Kidney (tissue), 14 donors: ENCODE measurements around the gene ST14. TPM values are rescaled to one million over a fixed set of nuclear protein-coding genes. Genes with fewer than 3 reads are reported as not detected.

Source experiments
- DNase-seq, 5 donors: peaks; one replicate each; pipeline ENCODE4 v3.0.0-alpha.2; 2013 to 2020
- FAIRE-seq: peaks from 2 replicates; lab custom pipeline; 2012; peaks lifted over from hg19 to GRCh38; lab: Jason Lieb, UNC
- H3K27ac ChIP-seq, 2 donors: one replicate each; pipeline ENCODE4 v1.7.0; 2013; ENCODE audit warnings: low read depth in 2 of 2, low read length in 2 of 2, inconsistent platforms in 1 of 2
- H3K27me3 ChIP-seq: one replicate; pipeline ENCODE4 v1.7.1; 2013; ENCODE audit warnings: low read length, inconsistent platforms; ENCODE audit not compliant: control insufficient read depth, insufficient read depth
- H3K36me3 ChIP-seq, 3 donors: one replicate each; pipeline versions ENCODE4 v1.7.0 to v1.7.1; 2013; ENCODE audit warnings: low read length in 3 of 3, control low read depth in 1 of 3, inconsistent platforms in 1 of 3; ENCODE audit not compliant: insufficient read depth in 3 of 3, control insufficient read depth in 2 of 3
- H3K4me1 ChIP-seq, 3 donors: one replicate each; pipeline versions ENCODE4 v1.7.0 to v1.7.1; 2013; ENCODE audit warnings: low read length in 3 of 3, inconsistent platforms in 1 of 3, low read depth in 1 of 3; ENCODE audit not compliant: control insufficient read depth in 2 of 3, insufficient read depth in 2 of 3
- H3K4me3 ChIP-seq, 3 donors: one replicate each; pipeline versions ENCODE4 v1.7.0 to v1.8.1; 2013; ENCODE audit warnings: low read length in 3 of 3, control low read depth in 1 of 3, inconsistent platforms in 1 of 3
- H3K9ac ChIP-seq, 3 donors: one replicate each; pipeline versions ENCODE4 v1.7.0 to v1.7.1; 2013; ENCODE audit warnings: low read length in 3 of 3, control low read depth in 1 of 3, inconsistent platforms in 1 of 3
- H3K9me3 ChIP-seq, 3 donors: one replicate each; pipeline versions ENCODE4 v1.7.0 to v1.7.1; 2013; ENCODE audit warnings: low read length in 3 of 3, control low read depth in 1 of 3, inconsistent platforms in 1 of 3; ENCODE audit not compliant: control insufficient read depth in 2 of 3, insufficient read depth in 1 of 3
- CTCF ChIP-seq: IDR thresholded peaks from 3 replicates; pipeline ENCODE4 v1.5.1; 2012; ENCODE audit warnings: mild to moderate bottlenecking, moderate library complexity, borderline replicate concordance; ENCODE audit not compliant: insufficient read depth; ENCODE audit errors: extremely low read depth
- intact Hi-C: fragments of 100-400 bp; cut with DNase I; formaldehyde crosslinking; loops from one replicate; pipeline ENCODE4 v1.11.1; 2022
- polyA plus RNA-seq: library from polyadenylated mRNA; stranded (reverse); fragments of 350-450 nt; fragmentation: Illumina TruSeq; extraction: RNeasy Lipid Tissue Mini Kit (QIAGEN cat#74804); gene quantifications from one replicate; pipeline ENCODE4 v1.2.3, GENCODE V29; 2014; ENCODE audit warnings: low read depth, low replicate concordance; ENCODE audit not compliant: insufficient read depth
- total RNA-seq: library from RNA; stranded (reverse); fragmentation: NEBNext Ultra II Directional; extraction: Animal tissue kit (Norgen Biotek cat#: 25700); gene quantifications from one replicate; pipeline ENCODE4 v1.2.1, GENCODE V29; 2021
- donor health status: control.
- donor health status: control.
- donor health status: control.
- donor health status: control.
- donor health status: control.
- donor health status: DM: yes; HTN: yes; CAD: no.
- donor health status: Normal renal cell carcinoma (clear cell type).

Gene ST14
- total and polyA plus RNA-seq, 2 donors from 2014 or later = 59.3 to 139 TPM

- Histone ChIP-seq H3K9me3 (no peaks in the 10 kb centered on the region), H3K27ac (no peak overlapping the region), H3K9ac (no peak overlapping the region), H3K27me3 (no peaks in the 10 kb centered on the region), H3K36me3 (peaks cover 7 to 50% (median 21%) of the 10 kb centered on the region in 3 donors), H3K4me1 (no peaks in the 10 kb centered on the region), H3K4me3 (no peak overlapping the region)
- FAIRE-seq (no peak), DNase-seq (no peak)
- TF ChIP-seq CTCF = no peak
- intact Hi-C loops = loop anchor here (5.0 kb wide), 1 partner anchor 211 kb away; no protein-coding TSS in a partner anchor
Observed at GRCh38 chr11:130133716-130134115, 25.9 kb upstream of the ST14 start.

GRCh38 chr11:130136107-130136506 lies 23.5 kb upstream of the ST14 start:
- Histone ChIP-seq H3K4me3 (no peak overlapping the region), H3K9ac (no peak overlapping the region), H3K27me3 (no peaks in the 10 kb centered on the region), H3K9me3 (no peaks in the 10 kb centered on the region), H3K4me1 (no peaks in the 10 kb centered on the region), H3K36me3 (peaks cover 7 to 51% (median 24%) of the 10 kb centered on the region in 3 donors), H3K27ac (no peak overlapping the region)
- DNase-seq = no peak
- TF ChIP-seq CTCF = no peak
- intact Hi-C loops = no loop called here
- FAIRE-seq = no peak

- Histone ChIP-seq H3K27ac (no peak overlapping the region), H3K4me3 (no peak overlapping the region), H3K36me3 (peaks cover 8 to 66% (median 27%) of the 10 kb centered on the region in 3 donors), H3K4me1 (no peaks in the 10 kb centered on the region), H3K27me3 (no peaks in the 10 kb centered on the region), H3K9ac (no peak overlapping the region), H3K9me3 (no peaks in the 10 kb centered on the region)
- TF ChIP-seq CTCF = no peak
- FAIRE-seq = no peak
- DNase-seq = no peak
- intact Hi-C loops = no loop called here
Observed at GRCh38 chr11:130137999-130138398, 21.6 kb upstream of the ST14 start.

GRCh38 chr11:130139401-130139800 lies 20.2 kb upstream of the ST14 start:
- H3K4me3 ChIP-seq = no peak overlapping the region
- FAIRE-seq = no peak
- no peak overlapping the region for H3K27ac ChIP-seq
- intact Hi-C loops = no loop called here
- TF ChIP-seq CTCF = no peak
- no peak for DNase-seq
- H3K36me3 ChIP-seq = peaks cover 2 to 57% (median 31%) of the 10 kb centered on the region in 3 donors
- no peaks in the 10 kb centered on the region for H3K9me3 ChIP-seq
- no peaks in the 10 kb centered on the region for H3K4me1 ChIP-seq
- H3K9ac ChIP-seq = no peak overlapping the region
- H3K27me3 ChIP-seq = no peaks in the 10 kb centered on the region
